PC-3 (cell line): ENCODE data around the gene PLEKHM3. TPM values are rescaled to one million over a fixed set of nuclear protein-coding genes. Genes with fewer than 3 reads are reported as not detected.

Source experiments
- ATAC-seq: fragments of 200-7000 bp; cut with Tn5 transposase; 2 replicates; pipeline ENCODE4 v1.9.1; 2020; ENCODE audit warnings: mild to moderate bottlenecking, moderate library complexity
- BruUV-seq: library from RNA; stranded (reverse); fragments of 400-500 nt; replicated peaks from 2 replicates; lab custom pipeline; 2021; lab: Mats Ljungman, UMichigan
- CTCF ChIA-PET: fragments of 300-600 bp; sonication (Branson Sonifier 250); formaldehyde crosslinking; loops from one replicate; lab custom pipeline; 2022; ENCODE audit warnings: antibody characterized with exemption; lab: Charles Lee
- POLR2A ChIA-PET: fragments of 300-600 bp; sonication (Branson Sonifier 250); formaldehyde crosslinking; loops from one replicate; lab custom pipeline; 2022; ENCODE audit warnings: antibody characterized with exemption; ENCODE audit not compliant: unreplicated experiment; lab: Charles Lee
- DNase-seq: peaks from one replicate; pipeline ENCODE4 v3.0.0-alpha.2; 2015
- H2AFZ ChIP-seq: fragments of 300-600 bp; sonication (generic); 2 replicates; pipeline ENCODE4 v1.6.0; 2016; ENCODE audit warnings: antibody characterized with exemption, low read length
- H3F3A ChIP-seq: fragments of 300-600 bp; sonication (generic); one replicate; pipeline ENCODE4 v1.6.0; 2017; ENCODE audit warnings: antibody characterized with exemption, low read length, control low read depth, mild to moderate bottlenecking; ENCODE audit not compliant: unreplicated experiment
- H3K27ac ChIP-seq: fragments of 300-600 bp; sonication (generic); 2 replicates; pipeline ENCODE4 v1.5.1; 2016; ENCODE audit warnings: mild to moderate bottlenecking, low read length
- H3K27me3 ChIP-seq: fragments of 300-600 bp; sonication (generic); 2 replicates; pipeline ENCODE4 v1.6.1; 2016; ENCODE audit warnings: low read length, mixed read lengths
- H3K36me3 ChIP-seq: fragments of 300-600 bp; sonication (generic); 2 replicates; pipeline ENCODE4 v1.6.1; 2016; ENCODE audit warnings: low read depth, mixed run types, low read length, mixed read lengths
- H3K4me1 ChIP-seq: fragments of 300-600 bp; sonication (generic); 2 replicates; pipeline ENCODE4 v1.5.1; 2016; ENCODE audit warnings: low read length; ENCODE audit not compliant: insufficient read depth
- H3K4me2 ChIP-seq: fragments of 300-600 bp; sonication (generic); 2 replicates; pipeline ENCODE4 v1.6.0; 2016; ENCODE audit warnings: low read length
- H3K4me3 ChIP-seq: fragments of 300-600 bp; sonication (generic); 2 replicates; pipeline ENCODE4 v1.5.1; 2016; ENCODE audit warnings: mild to moderate bottlenecking, low read length, mixed read lengths
- H3K79me2 ChIP-seq: fragments of 300-600 bp; sonication (generic); 2 replicates; pipeline ENCODE4 v1.6.1; 2017; ENCODE audit warnings: low read length, mixed read lengths
- H3K9ac ChIP-seq: fragments of 300-600 bp; sonication (generic); 2 replicates; pipeline ENCODE4 v1.6.0; 2016; ENCODE audit warnings: mild to moderate bottlenecking, low read length
- H3K9me2 ChIP-seq: fragments of 300-600 bp; sonication (generic); replicated peaks from 2 replicates; pipeline ENCODE4 v1.6.1; 2016; ENCODE audit warnings: mixed run types, low read length, mixed read lengths
- H3K9me3 ChIP-seq: fragments of 300-600 bp; sonication (generic); 2 replicates; pipeline ENCODE4 v1.6.1; 2016; ENCODE audit warnings: low read length, mixed read lengths
- H4K20me1 ChIP-seq: fragments of 300-600 bp; sonication (generic); 2 replicates; pipeline ENCODE4 v1.6.1; 2016; ENCODE audit warnings: low read length, mixed read lengths
- EZH2 ChIP-seq: fragments of 300-600 bp; sonication (generic); IDR thresholded peaks from one replicate; pipeline ENCODE4 v1.6.1; 2017; ENCODE audit warnings: antibody characterized with exemption, mild to moderate bottlenecking, low read length; ENCODE audit not compliant: unreplicated experiment
- EZH2phosphoT487 ChIP-seq: fragments of 300-600 bp; sonication (generic); IDR thresholded peaks from 2 replicates; pipeline ENCODE4 v1.6.1; 2018; ENCODE audit warnings: mild to moderate bottlenecking, antibody characterized with exemption, low read length, borderline replicate concordance
- intact Hi-C: fragments of 100-400 bp; cut with micrococcal nuclease; formaldehyde crosslinking; loops from 2 replicates; pipeline ENCODE4 v1.9.0; 2023
- total RNA-seq: library from RNA; depleted of rRNA; stranded (reverse); fragments of >200 nt; gene quantifications from 2 replicates; pipeline ENCODE4 v1.2.3, GENCODE V29; 2014
- TF ChIP-seq, protein P1 (sequence below): fragments of 300-600 bp; sonication (generic); conservative IDR thresholded peaks from 2 replicates; pipeline ENCODE4 v1.5.1; 2017; ENCODE audit warnings: antibody characterized with exemption, low read depth, mild to moderate bottlenecking, low read length

PLEKHM3 gene
- total RNA-seq, 1 experiment from 2014 or later = 5.9 TPM

- Histone ChIP-seq H3K27ac (no peak overlapping the region), H4K20me1 (no peaks in the 10 kb centered on the region), H3K36me3 (no peaks in the 10 kb centered on the region), H3K9me2 (no peaks in the 10 kb centered on the region), H3K4me3 (no peak overlapping the region), H3K4me2 (no peak overlapping the region), H3K9me3 (no peaks in the 10 kb centered on the region), H3K4me1 (peaks cover 4% of the 10 kb centered on the region; the same call in 1 of the 2 replicates), H3K79me2 (no peaks in the 10 kb centered on the region), H3K9ac (no peak overlapping the region), H3F3A (no peaks in the 10 kb centered on the region), H2AFZ (no peak overlapping the region), H3K27me3 (no peaks in the 10 kb centered on the region)
- no TSS peak for BruUV-seq
- TF ChIP-seq, protein P1, sequence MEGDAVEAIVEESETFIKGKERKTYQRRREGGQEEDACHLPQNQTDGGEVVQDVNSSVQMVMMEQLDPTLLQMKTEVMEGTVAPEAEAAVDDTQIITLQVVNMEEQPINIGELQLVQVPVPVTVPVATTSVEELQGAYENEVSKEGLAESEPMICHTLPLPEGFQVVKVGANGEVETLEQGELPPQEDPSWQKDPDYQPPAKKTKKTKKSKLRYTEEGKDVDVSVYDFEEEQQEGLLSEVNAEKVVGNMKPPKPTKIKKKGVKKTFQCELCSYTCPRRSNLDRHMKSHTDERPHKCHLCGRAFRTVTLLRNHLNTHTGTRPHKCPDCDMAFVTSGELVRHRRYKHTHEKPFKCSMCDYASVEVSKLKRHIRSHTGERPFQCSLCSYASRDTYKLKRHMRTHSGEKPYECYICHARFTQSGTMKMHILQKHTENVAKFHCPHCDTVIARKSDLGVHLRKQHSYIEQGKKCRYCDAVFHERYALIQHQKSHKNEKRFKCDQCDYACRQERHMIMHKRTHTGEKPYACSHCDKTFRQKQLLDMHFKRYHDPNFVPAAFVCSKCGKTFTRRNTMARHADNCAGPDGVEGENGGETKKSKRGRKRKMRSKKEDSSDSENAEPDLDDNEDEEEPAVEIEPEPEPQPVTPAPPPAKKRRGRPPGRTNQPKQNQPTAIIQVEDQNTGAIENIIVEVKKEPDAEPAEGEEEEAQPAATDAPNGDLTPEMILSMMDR = no peak
- TF ChIP-seq EZH2 (no peak), EZH2phosphoT487 (no peak)
- intact Hi-C loops = no loop called here
- POLR2A ChIA-PET = no interaction called here
- ATAC-seq (peak; percentile 42; the same call in 1 of the 2 replicates), DNase-seq (peak; percentile 19)
- CTCF ChIA-PET = interaction anchor here (0.5 to 0.9 kb wide), 2 partner anchors 161 to 1198 kb away, joined by 3 to 5 read pairs; no protein-coding TSS in a partner anchor
Observed at GRCh38 chr2:207879536-207879935, 145.8 kb downstream of the PLEKHM3 start.

GRCh38 chr2:207876842-207877535 is 148.3 kb downstream of the PLEKHM3 start:
- Histone ChIP-seq H3K79me2 (no peaks in the 10 kb centered on the region), H3F3A (no peaks in the 10 kb centered on the region), H3K4me2 (no peak overlapping the region), H3K27ac (no peak overlapping the region), H3K9ac (no peak overlapping the region), H3K9me2 (no peaks in the 10 kb centered on the region), H3K27me3 (no peaks in the 10 kb centered on the region), H2AFZ (no peak overlapping the region), H3K4me1 (no peaks in the 10 kb centered on the region), H3K9me3 (no peaks in the 10 kb centered on the region), H3K36me3 (no peaks in the 10 kb centered on the region), H3K4me3 (no peak overlapping the region), H4K20me1 (no peaks in the 10 kb centered on the region)
- ATAC-seq = no peak
- intact Hi-C loops = no loop called here
- TF ChIP-seq EZH2 (no peak), EZH2phosphoT487 (no peak)
- TF ChIP-seq, protein P1 = no peak
- POLR2A ChIA-PET = no interaction called here
- no peak for DNase-seq
- no TSS peak for BruUV-seq
- CTCF ChIA-PET = no interaction called here

GRCh38 chr2:207875473-207876212 is 149.7 kb downstream of the PLEKHM3 start:
- Histone ChIP-seq H2AFZ (no peak overlapping the region), H3F3A (no peaks in the 10 kb centered on the region), H3K4me2 (no peak overlapping the region), H3K9me3 (no peaks in the 10 kb centered on the region), H4K20me1 (no peaks in the 10 kb centered on the region), H3K4me1 (no peaks in the 10 kb centered on the region), H3K9ac (no peak overlapping the region), H3K27ac (no peak overlapping the region), H3K79me2 (no peaks in the 10 kb centered on the region), H3K4me3 (no peak overlapping the region), H3K36me3 (no peaks in the 10 kb centered on the region), H3K27me3 (no peaks in the 10 kb centered on the region), H3K9me2 (no peaks in the 10 kb centered on the region)
- ChIA-PET CTCF (no interaction called here), POLR2A (no interaction called here)
- ATAC-seq (no peak), DNase-seq (no peak)
- intact Hi-C loops = no loop called here
- TF ChIP-seq, protein P1 = no peak
- TF ChIP-seq EZH2phosphoT487 (no peak), EZH2 (no peak)
- BruUV-seq = no TSS peak
